ENCODE results near the gene NR3C1.
"Not testable (repeated sequence)": the region's sequence is repeated elsewhere in the genome, so short reads cannot be mapped to it uniquely, and the experiment has no call there.

- TF ChIP-seq, protein P1, sequence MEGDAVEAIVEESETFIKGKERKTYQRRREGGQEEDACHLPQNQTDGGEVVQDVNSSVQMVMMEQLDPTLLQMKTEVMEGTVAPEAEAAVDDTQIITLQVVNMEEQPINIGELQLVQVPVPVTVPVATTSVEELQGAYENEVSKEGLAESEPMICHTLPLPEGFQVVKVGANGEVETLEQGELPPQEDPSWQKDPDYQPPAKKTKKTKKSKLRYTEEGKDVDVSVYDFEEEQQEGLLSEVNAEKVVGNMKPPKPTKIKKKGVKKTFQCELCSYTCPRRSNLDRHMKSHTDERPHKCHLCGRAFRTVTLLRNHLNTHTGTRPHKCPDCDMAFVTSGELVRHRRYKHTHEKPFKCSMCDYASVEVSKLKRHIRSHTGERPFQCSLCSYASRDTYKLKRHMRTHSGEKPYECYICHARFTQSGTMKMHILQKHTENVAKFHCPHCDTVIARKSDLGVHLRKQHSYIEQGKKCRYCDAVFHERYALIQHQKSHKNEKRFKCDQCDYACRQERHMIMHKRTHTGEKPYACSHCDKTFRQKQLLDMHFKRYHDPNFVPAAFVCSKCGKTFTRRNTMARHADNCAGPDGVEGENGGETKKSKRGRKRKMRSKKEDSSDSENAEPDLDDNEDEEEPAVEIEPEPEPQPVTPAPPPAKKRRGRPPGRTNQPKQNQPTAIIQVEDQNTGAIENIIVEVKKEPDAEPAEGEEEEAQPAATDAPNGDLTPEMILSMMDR (IDR thresholded peaks at IDR 0.05), result not testable (repeated sequence)
- not testable (repeated sequence) for TF ChIP-seq POLR2A (IDR thresholded peaks at IDR 0.05)
Measured at GRCh38 chr5:143322931-143323630, 80.4 kb downstream of the NR3C1 start.
